Measurements from ENCODE around the gene DLG2.

The DLG2 gene

GRCh38 chr11:84045146-84045545 is 1582.0 kb downstream of the DLG2 start:
- no peak for TF ChIP-seq CTCF (IDR thresholded peaks at IDR 0.05; ENCODE audit: low read depth, low read length)
- no peak for DNase-seq (ENCODE audit: low read depth, low spot score)
- H3K4me3 ChIP-seq (ENCODE audit: low read depth, low read length): no peak overlapping the region
- in situ Hi-C loops (cut with HindIII; ENCODE audit: low sequenced_read_pairs): no loop called here

- in situ Hi-C loops (cut with HindIII; ENCODE audit: low sequenced_read_pairs): no loop called here
- no peak for DNase-seq (ENCODE audit: low read depth, low spot score)
- H3K4me3 ChIP-seq (ENCODE audit: low read depth, low read length): no peak overlapping the region
- no peak for TF ChIP-seq CTCF (IDR thresholded peaks at IDR 0.05; ENCODE audit: low read depth, low read length)
These were observed 1582.4 kb downstream of the DLG2 start for GRCh38 chr11:84044706-84045105.

- in situ Hi-C loops (cut with HindIII; ENCODE audit: low sequenced_read_pairs): no loop called here
- no peak for TF ChIP-seq CTCF (IDR thresholded peaks at IDR 0.05; ENCODE audit: low read depth, low read length)
- no peak overlapping the region for H3K4me3 ChIP-seq (ENCODE audit: low read depth, low read length)
- DNase-seq (ENCODE audit: low read depth, low spot score): no peak
These were observed 1590.4 kb downstream of the DLG2 start for GRCh38 chr11:84036664-84037194.

GRCh38 chr11:84035645-84036044 is 1591.5 kb downstream of the DLG2 start:
- in situ Hi-C loops (cut with HindIII; ENCODE audit: low sequenced_read_pairs): no loop called here
- H3K4me3 ChIP-seq (ENCODE audit: low read depth, low read length): no peak overlapping the region
- no peak for TF ChIP-seq CTCF (IDR thresholded peaks at IDR 0.05; ENCODE audit: low read depth, low read length)
- no peak for DNase-seq (ENCODE audit: low read depth, low spot score)

GRCh38 chr11:84034484-84034883 is 1592.7 kb downstream of the DLG2 start:
- no peak overlapping the region for H3K4me3 ChIP-seq (ENCODE audit: low read depth, low read length)
- TF ChIP-seq CTCF (IDR thresholded peaks at IDR 0.05; ENCODE audit: low read depth, low read length): no peak
- no peak for DNase-seq (ENCODE audit: low read depth, low spot score)
- in situ Hi-C loops (cut with HindIII; ENCODE audit: low sequenced_read_pairs): no loop called here

- in situ Hi-C loops (cut with HindIII; ENCODE audit: low sequenced_read_pairs): no loop called here
- H3K4me3 ChIP-seq (ENCODE audit: low read depth, low read length): no peak overlapping the region
- DNase-seq (ENCODE audit: low read depth, low spot score): no peak
These were observed 1602.9 kb downstream of the DLG2 start for GRCh38 chr11:84024266-84024665.

More at GRCh38 chr11:84024266-84024665, 1602.9 kb downstream of the DLG2 start:
- no peak for TF ChIP-seq CTCF (IDR thresholded peaks at IDR 0.05; ENCODE audit: low read depth, low read length)

All from astrocyte of the spinal cord (primary cell).